GM18519 (cell line): Measurements from ENCODE around the gene PIGL.
"Not testable (repeated sequence)": the region's sequence is repeated elsewhere in the genome, so short reads cannot be mapped to it uniquely, and the experiment has no call there.

Experiments
- ATAC-seq: cut with Tn5 transposase; IDR thresholded peaks from one replicate; pipeline ENCODE4 v1.9.1; 2021; ENCODE audit warnings: mild to moderate bottlenecking, moderate library complexity; ENCODE audit not compliant: unreplicated experiment, low FRiP score

The PIGL gene

DNA sequence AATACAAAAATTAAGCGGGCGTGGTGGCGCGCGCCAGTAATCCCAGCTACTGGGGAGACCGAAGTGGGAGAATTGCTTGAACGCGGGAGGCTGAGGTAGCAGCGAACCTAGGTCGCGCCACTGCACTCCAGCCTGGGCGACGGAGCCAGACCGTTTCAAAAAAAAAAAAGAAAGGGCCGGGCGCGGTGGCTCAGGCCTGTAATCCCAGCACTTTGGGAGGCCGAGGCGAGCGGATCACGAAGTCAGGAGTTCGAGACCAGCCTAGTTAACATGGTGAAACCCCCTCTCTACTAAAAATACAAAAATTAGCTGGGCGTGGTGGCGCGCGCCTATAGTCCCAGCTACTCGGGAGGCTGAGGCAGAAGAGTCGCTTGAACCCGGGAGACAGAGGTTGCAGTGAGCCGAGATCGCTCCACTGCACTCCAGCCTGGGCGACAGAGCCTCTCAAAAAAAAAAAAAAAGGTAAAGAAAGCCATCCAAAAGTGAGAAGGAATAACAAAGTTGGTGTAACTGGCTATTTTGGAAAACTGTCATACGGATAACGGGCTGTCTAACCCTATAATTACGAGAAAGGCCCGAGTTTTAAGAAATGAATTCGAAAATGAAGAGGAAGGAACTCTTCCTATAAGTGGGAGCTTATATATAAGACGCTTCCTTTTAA lies 539 bp upstream of the PIGL start:
- not testable (repeated sequence) for ATAC-seq

- ATAC-seq = no peak
Measured at GRCh38 chr17:16222406-16222805, 5.4 kb downstream of the PIGL start.

GRCh38 chr17:16229912-16230561 lies 13.0 kb downstream of the PIGL start:
- not testable (repeated sequence) for ATAC-seq

DNA sequence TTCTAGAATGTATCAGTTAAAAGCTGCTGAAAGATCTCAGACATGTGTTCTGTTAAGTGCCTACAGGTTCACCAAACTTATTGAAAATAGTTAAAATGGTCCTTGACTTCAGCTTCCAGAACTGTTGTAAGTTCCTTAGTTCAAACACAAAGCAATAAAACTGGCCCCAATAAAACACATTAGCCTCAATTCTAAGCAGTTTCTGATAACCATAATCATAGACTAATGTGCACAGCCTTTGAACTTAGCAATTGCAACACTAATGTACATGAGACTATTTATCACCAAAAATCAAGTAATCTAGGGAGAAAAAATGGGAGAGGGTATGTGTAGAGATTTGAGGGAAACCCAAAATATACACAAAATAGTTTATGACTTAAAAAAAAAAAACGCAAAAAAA lies 15.4 kb downstream of the PIGL start:
- no peak for ATAC-seq

- no peak for ATAC-seq
Measured at GRCh38 chr17:16239931-16240330, 22.9 kb downstream of the PIGL start.

GRCh38 chr17:16241906-16242399 lies 24.9 kb downstream of the PIGL start:
- no peak for ATAC-seq

- ATAC-seq = no peak
Measured at GRCh38 chr17:16243385-16243784, 26.4 kb downstream of the PIGL start.

- ATAC-seq = no peak
Measured at GRCh38 chr17:16243801-16244567, 27.0 kb downstream of the PIGL start.

- no peak for ATAC-seq
Measured at GRCh38 chr17:16247586-16247984, 30.6 kb downstream of the PIGL start.

DNA sequence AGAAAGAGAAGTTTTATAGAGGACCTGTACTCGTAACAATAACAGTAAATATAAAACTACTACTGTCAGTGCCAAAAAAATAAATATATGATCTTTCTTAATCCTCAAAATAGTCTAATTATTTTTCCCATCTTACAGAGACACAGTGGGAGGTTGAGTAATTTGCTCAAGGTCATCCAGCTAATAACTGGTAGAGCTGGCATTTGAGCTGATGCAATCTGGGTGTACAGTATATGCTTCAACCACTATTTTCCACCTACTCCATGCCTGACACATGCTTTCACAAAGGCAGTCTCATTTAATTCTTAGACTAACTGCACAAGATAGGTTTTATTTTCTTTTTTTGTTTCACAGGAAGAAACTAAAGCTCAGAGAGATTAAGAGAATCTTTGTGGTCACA lies 33.6 kb downstream of the PIGL start:
- no peak for ATAC-seq

DNA sequence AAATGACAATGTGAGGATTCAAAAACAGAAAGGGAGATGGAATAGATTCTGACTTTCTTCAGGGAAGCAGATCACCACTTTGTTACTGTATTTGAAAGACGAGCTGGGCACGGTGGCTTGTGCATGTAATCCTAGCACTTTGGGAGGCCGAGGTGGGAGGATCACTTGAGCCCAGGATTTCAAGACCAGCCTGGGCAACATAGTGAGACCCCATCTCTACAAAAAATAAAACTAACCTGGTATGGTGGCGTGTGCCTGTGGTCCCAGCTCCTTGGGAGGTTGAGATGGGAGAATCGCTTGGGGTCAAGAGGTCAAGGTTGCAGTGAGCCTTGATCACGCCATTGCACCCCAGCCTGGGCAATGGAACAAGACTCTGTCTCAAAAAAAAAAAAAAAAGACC lies 34.0 kb downstream of the PIGL start:
- no peak for ATAC-seq

DNA sequence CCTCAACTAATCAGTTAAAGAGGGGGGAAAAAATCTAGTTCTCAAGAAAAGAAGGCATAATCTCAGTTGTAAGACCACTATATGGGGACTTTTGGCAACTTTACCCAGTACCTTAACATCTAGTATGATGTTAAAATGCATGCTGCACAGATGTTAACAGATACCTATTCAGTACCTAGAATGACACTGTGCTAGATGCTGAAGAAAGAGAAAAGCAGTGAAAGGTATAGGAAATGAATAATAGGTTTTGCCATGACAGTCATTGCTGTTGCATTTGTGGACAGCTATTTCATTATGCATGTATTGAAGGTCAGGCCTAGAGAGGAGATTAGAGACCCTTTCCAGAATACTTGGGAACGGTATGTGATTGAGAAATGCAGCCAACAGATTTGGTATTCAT lies 34.5 kb downstream of the PIGL start:
- no peak for ATAC-seq

GRCh38 chr17:16254773-16255400 lies 37.9 kb downstream of the PIGL start:
- ATAC-seq = no peak

- no peak for ATAC-seq
Measured at GRCh38 chr17:16255481-16255921, 38.5 kb downstream of the PIGL start.

DNA sequence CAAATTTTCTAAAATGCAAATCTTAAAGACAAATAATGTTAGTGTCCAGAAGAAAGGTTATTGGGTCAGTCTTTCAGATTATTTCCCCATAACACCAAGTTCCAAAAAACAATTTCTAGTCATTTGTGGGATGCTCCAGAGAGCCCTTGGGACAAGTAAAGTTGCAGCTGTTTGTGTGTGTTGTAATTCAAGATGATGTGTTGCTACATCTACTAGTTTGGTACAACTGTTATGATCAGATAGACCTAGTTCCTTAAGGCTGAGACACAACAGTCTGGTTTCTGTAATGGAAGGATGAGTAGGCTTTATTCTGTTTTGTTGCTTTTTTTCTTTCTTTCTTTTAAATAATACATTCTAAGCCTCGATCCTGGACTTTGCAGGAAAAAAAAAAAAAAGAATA lies 41.9 kb downstream of the PIGL start:
- ATAC-seq = no peak

GRCh38 chr17:16259926-16260325 lies 42.9 kb downstream of the PIGL start:
- no peak for ATAC-seq

DNA sequence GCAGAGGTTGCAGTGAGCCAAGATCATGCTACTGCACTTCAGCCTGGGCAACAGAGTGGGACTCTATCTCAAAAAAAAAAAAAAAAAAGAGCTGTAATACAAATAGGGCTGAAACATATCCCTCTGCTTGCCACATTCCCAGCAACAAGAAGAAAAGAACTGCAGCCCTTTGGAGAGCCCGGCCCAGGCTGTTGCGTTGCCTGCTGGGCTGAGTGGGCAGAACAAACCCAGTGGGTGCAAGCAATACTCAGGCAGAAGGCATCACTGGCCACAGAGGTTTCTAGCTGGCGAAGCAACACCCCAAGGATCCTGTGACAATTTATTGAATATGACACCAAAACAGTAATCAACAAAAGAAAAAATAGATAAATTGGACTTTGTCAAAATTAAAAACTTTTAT lies 44.0 kb downstream of the PIGL start:
- ATAC-seq = no peak

- ATAC-seq = no peak
Measured at GRCh38 chr17:16262201-16262600, 45.2 kb downstream of the PIGL start.

DNA sequence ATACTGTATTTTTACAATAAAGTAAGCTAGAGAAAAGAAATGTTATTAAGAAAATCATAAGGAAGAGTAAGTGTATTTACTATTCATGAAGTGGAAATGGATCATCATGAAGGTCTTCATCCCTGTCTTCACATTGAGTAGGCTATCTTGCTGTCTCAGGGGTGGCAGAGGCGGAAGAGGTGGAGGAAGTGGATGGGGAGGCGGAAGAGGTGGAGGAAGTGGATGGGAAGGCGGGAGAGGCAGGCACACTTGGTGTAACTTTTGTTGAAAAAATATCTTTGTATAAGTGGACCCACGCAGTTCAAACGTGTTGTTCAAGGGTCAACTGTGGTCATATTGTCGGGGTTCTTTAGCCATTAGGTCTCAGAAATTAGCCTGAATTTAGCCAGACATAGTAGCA lies 50.2 kb downstream of the PIGL start:
- no peak for ATAC-seq

DNA sequence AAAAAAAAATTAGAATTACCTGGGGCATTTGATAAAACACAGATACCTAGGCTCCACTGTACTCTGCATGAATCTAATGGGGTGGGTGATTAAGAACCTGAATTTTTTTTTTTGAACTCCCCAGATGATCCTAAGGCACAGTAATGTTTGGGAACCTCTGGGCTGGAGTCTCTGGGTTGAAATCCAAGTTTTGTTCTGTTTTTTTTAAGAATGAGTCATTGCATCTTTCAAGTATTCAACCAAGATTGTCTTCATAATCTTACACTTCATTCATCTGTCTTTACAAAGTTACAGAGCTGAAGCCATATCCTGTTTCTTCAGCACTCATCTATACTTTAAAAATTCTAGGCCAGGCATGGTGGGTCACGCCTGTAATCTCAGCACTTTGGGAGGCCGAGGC lies 52.6 kb downstream of the PIGL start:
- no peak for ATAC-seq
